ENCODE results near the gene EBF3.

EBF3 gene

DNA sequence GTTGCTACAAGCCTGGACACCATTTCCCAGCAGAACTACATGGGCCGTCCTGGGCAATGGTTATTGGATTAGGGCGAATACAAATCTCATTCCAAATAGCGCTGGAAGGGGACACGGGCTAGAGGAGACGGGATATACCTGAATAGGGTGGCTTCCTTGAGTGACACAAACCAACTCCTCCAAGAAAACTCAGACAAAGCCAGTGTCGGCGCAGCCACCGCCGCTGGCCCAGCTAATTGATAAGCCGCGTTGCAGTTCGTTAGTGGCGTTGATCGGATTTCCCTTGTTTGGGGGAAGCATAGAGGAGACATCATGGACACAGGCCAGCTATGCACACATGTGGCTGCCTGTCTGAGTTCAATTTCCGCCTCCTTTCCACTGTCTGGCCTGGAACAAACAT is 55.7 kb downstream of the EBF3 start:
- Histone ChIP-seq H3K4me3 (ENCODE audit: extremely low read depth, insufficient read depth, low read length, poor library complexity, severe bottlenecking) (no peak overlapping the region), H3K4me1 (ENCODE audit: control insufficient read depth, insufficient read depth, low read length, poor library complexity, severe bottlenecking) (peaks cover 12% of the 10 kb centered on the region), H3K9me3 (ENCODE audit: control insufficient read depth, low read length) (no peaks in the 10 kb centered on the region), H3K27ac (ENCODE audit: low read depth, low read length, severe bottlenecking) (no peak overlapping the region), H3K36me3 (ENCODE audit: control insufficient read depth, insufficient read depth, low read length) (no peaks in the 10 kb centered on the region)
- WGBS, 2 experiments (ENCODE audit: insufficient coverage in 2 of 2), result 88 to 95% methylated on average over 11 to 15 of the region's 15 CpGs

DNA sequence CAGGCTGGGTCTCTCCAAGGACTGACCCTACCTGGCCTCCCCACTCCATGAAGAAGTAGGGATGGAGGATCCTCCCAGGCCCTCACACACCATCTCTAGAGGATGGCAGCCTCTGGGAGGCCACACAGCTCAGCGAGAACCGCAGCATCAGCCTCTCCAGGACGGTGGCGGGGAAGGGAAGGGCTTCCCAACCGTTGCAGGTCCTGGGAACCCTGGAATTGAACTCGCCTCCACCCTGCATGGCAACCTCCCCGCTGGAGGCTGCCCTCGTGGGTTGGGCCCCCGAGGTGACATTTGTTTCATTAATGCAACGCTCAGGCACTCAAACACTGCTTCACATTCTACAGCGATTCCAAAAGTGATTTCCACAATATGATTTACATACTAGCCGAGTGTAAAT is 58.5 kb downstream of the EBF3 start:
- Histone ChIP-seq H3K36me3 (ENCODE audit: control insufficient read depth, insufficient read depth, low read length) (no peaks in the 10 kb centered on the region), H3K9me3 (ENCODE audit: control insufficient read depth, low read length) (no peaks in the 10 kb centered on the region), H3K4me1 (ENCODE audit: control insufficient read depth, insufficient read depth, low read length, poor library complexity, severe bottlenecking) (no peaks in the 10 kb centered on the region), H3K4me3 (ENCODE audit: extremely low read depth, insufficient read depth, low read length, poor library complexity, severe bottlenecking) (no peak overlapping the region), H3K27ac (ENCODE audit: low read depth, low read length, severe bottlenecking) (no peak overlapping the region)
- 87 to 88% methylated on average over 7 to 10 of the region's 12 CpGs for WGBS, 2 experiments (ENCODE audit: insufficient coverage in 2 of 2)

DNA sequence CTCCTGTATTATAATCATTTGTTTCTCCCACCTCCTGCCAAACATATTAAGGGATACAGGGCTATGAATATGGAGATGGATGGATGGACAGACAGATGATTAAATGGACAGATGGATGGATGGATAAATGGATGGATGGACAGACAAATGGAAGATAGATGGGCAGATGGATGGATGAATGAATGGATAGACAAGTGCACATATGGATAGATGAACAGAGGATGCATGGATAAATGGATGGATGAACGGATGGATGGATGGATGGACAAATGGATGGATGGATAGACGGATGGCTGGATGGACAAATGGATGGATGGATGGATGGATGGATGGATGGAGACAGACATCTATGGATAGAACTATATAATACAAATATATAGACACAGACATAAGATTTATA is 59.8 kb downstream of the EBF3 start:
- Histone ChIP-seq H3K4me1 (ENCODE audit: control insufficient read depth, insufficient read depth, low read length, poor library complexity, severe bottlenecking) (no peaks in the 10 kb centered on the region), H3K36me3 (ENCODE audit: control insufficient read depth, insufficient read depth, low read length) (no peaks in the 10 kb centered on the region), H3K9me3 (ENCODE audit: control insufficient read depth, low read length) (no peaks in the 10 kb centered on the region), H3K27ac (ENCODE audit: low read depth, low read length, severe bottlenecking) (no peak overlapping the region), H3K4me3 (ENCODE audit: extremely low read depth, insufficient read depth, low read length, poor library complexity, severe bottlenecking) (no peak overlapping the region)
- WGBS, 2 experiments (ENCODE audit: insufficient coverage in 2 of 2), result 82 to 100% methylated on average over 1 to 2 of the region's 2 CpGs

DNA sequence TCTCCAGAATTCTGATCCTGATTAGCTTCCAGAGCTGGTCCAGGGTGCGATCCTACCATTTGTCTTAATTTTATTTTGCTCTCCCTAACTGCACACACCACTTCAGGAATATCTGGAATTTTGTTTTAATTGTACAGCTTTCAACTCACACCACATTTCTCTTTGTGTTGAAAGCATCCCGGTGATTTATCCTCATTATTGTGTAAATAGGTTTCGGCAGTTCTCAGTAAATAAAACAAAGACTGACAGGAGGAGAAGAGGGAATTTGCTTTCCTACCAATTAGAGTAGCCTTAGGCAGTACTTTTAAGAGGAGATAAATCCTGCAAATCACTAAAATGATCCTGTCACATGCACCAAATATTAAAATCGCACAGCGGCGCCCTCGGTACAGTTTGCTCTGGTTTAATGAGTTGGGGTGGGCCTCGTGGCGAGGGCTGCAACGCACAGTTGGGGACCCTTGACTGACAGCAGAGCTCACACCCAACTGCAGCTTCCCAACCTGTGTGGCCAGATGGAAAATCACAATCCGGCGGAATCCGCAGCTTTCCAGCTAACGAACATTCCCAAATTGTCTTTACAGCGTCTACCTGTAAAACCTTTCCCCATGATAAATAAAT is 62.6 kb downstream of the EBF3 start:
- no peaks in the 10 kb centered on the region for H3K36me3 ChIP-seq (ENCODE audit: control insufficient read depth, insufficient read depth, low read length)
- no peaks in the 10 kb centered on the region for H3K9me3 ChIP-seq (ENCODE audit: control insufficient read depth, low read length)
- H3K4me1 ChIP-seq (ENCODE audit: control insufficient read depth, insufficient read depth, low read length, poor library complexity, severe bottlenecking), result no peaks in the 10 kb centered on the region
- no peak overlapping the region for H3K27ac ChIP-seq (ENCODE audit: low read depth, low read length, severe bottlenecking)
- WGBS, 2 experiments (ENCODE audit: insufficient coverage in 2 of 2), result 41 to 45% methylated on average over 8 to 9 of the region's 15 CpGs
- no peak overlapping the region for H3K4me3 ChIP-seq (ENCODE audit: extremely low read depth, insufficient read depth, low read length, poor library complexity, severe bottlenecking)

DNA sequence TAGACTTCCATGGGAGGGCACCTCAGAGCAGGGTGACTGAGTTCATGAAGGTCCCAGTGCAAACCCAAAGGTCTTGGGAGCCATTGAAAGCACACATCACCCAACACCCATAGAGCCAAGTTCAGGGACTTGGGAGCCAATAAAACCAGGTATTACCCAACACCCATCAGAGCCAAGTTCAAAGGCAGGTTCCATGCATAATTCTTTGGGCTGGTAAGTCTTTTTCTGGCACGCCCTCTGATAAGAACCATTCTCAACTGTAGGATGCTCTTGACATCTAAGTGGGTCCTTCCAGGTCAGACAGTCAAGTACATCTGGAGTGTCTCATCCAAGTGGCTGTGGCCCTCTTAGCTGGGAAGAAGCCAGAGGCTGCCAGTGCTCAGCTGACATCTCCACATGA is 63.2 kb downstream of the EBF3 start:
- Histone ChIP-seq H3K36me3 (ENCODE audit: control insufficient read depth, insufficient read depth, low read length) (no peaks in the 10 kb centered on the region), H3K4me1 (ENCODE audit: control insufficient read depth, insufficient read depth, low read length, poor library complexity, severe bottlenecking) (no peaks in the 10 kb centered on the region), H3K4me3 (ENCODE audit: extremely low read depth, insufficient read depth, low read length, poor library complexity, severe bottlenecking) (no peak overlapping the region), H3K9me3 (ENCODE audit: control insufficient read depth, low read length) (no peaks in the 10 kb centered on the region), H3K27ac (ENCODE audit: low read depth, low read length, severe bottlenecking) (no peak overlapping the region)
- 100% methylated on average over 1 of the region's 1 CpG for WGBS, 2 experiments (ENCODE audit: insufficient coverage in 2 of 2)

DNA sequence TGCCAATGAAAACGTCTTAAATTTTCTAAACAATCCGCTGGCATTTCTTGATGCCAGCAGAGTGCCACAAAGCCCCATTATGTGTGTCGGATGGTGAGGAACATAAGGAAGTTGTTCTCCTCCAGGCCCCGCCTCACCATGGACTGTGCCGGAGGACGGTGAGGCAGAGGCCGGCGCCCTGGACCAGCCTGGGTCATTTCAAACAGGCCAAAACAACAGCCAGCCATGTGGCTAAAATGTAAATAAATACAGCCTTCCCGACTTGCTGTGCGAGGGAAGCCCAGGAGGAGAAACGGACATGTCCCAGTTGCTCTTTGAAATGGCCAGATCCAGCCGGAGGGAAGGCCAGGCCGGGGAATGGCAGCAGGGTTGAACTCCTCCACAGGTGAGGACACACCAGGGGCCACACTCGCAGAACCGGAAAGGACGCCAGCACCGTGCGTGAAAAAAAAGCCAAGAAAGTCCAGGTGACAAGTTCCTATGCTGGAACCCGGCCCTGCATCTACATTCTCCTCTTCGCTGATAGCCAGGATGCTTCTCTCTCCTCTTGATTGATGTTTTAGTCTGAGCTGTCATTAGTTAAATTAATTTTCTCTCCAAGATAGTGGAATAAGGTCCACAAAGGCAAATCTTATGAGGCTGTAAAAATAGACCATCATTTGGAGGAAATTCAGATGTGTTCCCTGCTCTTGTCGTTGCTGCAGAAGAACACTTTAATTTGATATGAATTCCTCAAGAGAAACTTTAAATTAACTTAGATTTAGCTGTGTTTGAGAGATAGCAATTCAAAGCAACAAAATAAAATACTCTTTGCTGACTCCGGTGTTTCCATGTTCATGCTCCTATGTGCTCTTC is 64.6 kb downstream of the EBF3 start:
- no peaks in the 10 kb centered on the region for H3K9me3 ChIP-seq (ENCODE audit: control insufficient read depth, low read length)
- H3K27ac ChIP-seq (ENCODE audit: low read depth, low read length, severe bottlenecking), result peak overlapping the region; percentile 23
- no peak overlapping the region for H3K4me3 ChIP-seq (ENCODE audit: extremely low read depth, insufficient read depth, low read length, poor library complexity, severe bottlenecking)
- H3K36me3 ChIP-seq (ENCODE audit: control insufficient read depth, insufficient read depth, low read length), result no peaks in the 10 kb centered on the region
- H3K4me1 ChIP-seq (ENCODE audit: control insufficient read depth, insufficient read depth, low read length, poor library complexity, severe bottlenecking), result peaks cover 2% of the 10 kb centered on the region
- 68 to 78% methylated on average over 16 to 21 of the region's 22 CpGs for WGBS, 2 experiments (ENCODE audit: insufficient coverage in 2 of 2)

DNA sequence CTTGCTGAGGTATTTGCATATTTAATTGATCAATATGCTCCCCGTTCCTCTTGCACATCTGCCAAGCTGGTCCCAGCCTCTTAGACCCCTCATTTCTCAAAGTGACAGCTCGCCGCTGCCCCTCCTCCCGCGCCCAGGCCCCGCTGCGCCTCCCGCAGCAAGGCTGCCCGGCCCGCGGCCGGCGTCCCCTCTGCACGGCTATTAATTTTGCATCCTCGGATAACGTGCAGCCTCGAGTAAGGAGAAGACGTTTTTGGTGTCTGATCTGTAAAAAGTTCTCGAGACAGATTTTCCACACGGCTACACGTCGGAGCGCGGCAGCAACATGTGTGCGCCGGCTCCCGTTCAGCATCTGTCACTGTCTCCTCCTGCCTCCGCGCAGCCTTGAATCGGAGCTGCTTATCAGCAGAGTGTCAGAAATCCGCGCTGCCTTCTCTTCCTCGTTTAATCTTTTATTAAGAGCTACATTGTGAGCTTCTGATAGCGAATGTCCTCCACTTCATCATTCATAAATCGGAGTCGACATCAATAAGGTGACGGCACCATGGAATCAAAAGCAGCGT is 65.3 kb downstream of the EBF3 start:
- WGBS, 2 experiments (ENCODE audit: insufficient coverage in 2 of 2), result 72 to 86% methylated on average over 34 to 38 of the region's 38 CpGs
- Histone ChIP-seq H3K9me3 (ENCODE audit: control insufficient read depth, low read length) (no peaks in the 10 kb centered on the region), H3K4me3 (ENCODE audit: extremely low read depth, insufficient read depth, low read length, poor library complexity, severe bottlenecking) (no peak overlapping the region), H3K4me1 (ENCODE audit: control insufficient read depth, insufficient read depth, low read length, poor library complexity, severe bottlenecking) (peaks cover 2% of the 10 kb centered on the region), H3K36me3 (ENCODE audit: control insufficient read depth, insufficient read depth, low read length) (no peaks in the 10 kb centered on the region), H3K27ac (ENCODE audit: low read depth, low read length, severe bottlenecking) (peak overlapping the region; percentile 23)

DNA sequence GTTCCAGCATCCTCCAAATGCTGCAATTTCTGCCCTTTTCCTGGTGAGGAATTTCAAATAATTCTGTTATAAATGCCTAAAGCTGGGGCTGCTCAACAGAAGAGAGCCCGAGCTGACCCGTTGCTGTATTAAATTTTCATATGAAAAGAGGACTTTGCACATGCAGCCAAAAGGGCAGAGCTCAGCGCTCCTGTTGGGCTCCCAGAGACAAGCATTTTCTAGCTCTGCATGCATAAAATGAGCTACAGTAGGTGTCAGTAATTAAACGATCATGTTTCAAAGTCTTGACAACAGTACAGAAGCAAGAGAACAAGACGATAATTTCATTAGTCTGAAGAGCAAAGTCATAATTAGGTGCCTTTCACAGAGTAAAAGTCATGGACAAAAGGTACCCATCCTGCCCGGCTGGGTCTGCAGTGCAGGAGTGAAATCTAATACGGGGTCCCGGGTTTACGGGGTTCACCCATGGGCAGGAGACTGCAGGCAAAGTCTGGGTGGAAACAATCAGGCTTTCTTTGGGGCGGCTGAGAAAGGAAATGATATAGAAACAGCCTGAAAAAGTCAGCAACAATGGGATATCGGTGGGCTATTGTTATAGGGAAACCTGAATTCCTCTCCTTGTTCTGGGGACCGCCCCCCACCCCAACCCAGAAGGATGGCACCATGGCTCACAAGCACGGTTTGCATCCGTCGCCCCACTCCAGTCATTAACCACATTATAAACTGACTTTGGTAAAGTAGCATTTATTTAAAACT is 66.0 kb downstream of the EBF3 start:
- Histone ChIP-seq H3K27ac (ENCODE audit: low read depth, low read length, severe bottlenecking) (no peak overlapping the region), H3K9me3 (ENCODE audit: control insufficient read depth, low read length) (no peaks in the 10 kb centered on the region), H3K4me3 (ENCODE audit: extremely low read depth, insufficient read depth, low read length, poor library complexity, severe bottlenecking) (no peak overlapping the region), H3K4me1 (ENCODE audit: control insufficient read depth, insufficient read depth, low read length, poor library complexity, severe bottlenecking) (peaks cover 2% of the 10 kb centered on the region), H3K36me3 (ENCODE audit: control insufficient read depth, insufficient read depth, low read length) (no peaks in the 10 kb centered on the region)
- WGBS, 2 experiments (ENCODE audit: insufficient coverage in 2 of 2), result 27 to 44% methylated on average over 9 to 10 of the region's 15 CpGs

DNA sequence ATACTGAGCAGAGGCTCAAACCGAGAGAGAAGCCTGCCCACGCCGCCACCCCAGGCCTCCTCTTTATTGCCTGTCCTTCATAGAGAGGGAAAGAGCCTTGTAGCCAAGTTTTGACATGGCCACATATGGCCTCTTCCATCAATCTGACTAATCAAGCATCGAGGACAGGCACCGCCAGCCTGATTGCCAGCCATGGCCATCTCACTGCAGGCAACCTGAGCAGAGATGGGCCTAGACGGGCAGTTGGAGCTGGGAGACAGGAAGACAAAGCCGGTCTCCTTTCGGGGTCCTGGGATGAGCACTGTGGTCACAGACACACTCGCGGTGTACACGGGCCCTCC is 67.2 kb downstream of the EBF3 start:
- Histone ChIP-seq H3K36me3 (ENCODE audit: control insufficient read depth, insufficient read depth, low read length) (no peaks in the 10 kb centered on the region), H3K4me3 (ENCODE audit: extremely low read depth, insufficient read depth, low read length, poor library complexity, severe bottlenecking) (no peak overlapping the region), H3K9me3 (ENCODE audit: control insufficient read depth, low read length) (no peaks in the 10 kb centered on the region), H3K4me1 (ENCODE audit: control insufficient read depth, insufficient read depth, low read length, poor library complexity, severe bottlenecking) (peaks cover 2% of the 10 kb centered on the region), H3K27ac (ENCODE audit: low read depth, low read length, severe bottlenecking) (no peak overlapping the region)
- WGBS, 2 experiments (ENCODE audit: insufficient coverage in 2 of 2), result 77% methylated on average over 10 to 11 of the region's 11 CpGs

DNA sequence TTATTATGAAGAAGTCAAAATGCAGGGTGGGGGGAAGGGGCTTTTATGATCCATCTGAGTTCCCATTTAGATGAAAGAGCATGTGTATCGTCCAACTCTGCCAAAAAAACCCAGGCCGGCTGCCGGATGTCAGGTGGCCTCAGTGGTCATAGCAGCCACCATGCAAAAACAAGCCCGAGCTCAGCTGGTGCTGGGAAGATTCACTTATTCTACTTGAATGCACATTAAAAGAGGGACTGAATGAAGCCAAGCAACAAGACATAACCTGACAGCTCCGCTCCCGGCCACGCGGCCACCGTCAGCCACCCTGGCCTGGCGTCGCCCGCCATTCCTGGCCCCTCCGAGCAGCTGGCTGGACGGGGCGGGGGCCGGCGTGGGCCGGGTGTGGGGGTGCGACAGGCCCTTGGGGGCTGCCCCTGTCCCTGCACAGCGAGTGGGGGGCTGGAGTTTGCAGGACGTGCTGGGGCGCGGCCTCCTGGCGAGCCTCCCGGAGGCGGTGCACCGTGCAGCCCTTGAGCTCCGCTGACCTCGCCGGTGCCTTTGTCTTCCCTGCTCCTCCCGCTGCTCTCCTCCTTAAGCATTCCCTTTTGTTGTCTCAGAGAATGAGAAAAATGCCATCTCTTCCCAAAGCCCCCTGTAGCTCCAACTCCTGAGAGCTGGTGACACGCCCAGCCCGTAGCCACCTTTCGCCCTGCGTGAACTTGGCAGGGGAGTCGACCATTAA is 67.8 kb downstream of the EBF3 start:
- Histone ChIP-seq H3K4me1 (ENCODE audit: control insufficient read depth, insufficient read depth, low read length, poor library complexity, severe bottlenecking) (peaks cover 2% of the 10 kb centered on the region), H3K4me3 (ENCODE audit: extremely low read depth, insufficient read depth, low read length, poor library complexity, severe bottlenecking) (no peak overlapping the region), H3K27ac (ENCODE audit: low read depth, low read length, severe bottlenecking) (no peak overlapping the region), H3K9me3 (ENCODE audit: control insufficient read depth, low read length) (no peaks in the 10 kb centered on the region), H3K36me3 (ENCODE audit: control insufficient read depth, insufficient read depth, low read length) (no peaks in the 10 kb centered on the region)
- 47 to 54% methylated on average over 26 to 32 of the region's 36 CpGs for WGBS, 2 experiments (ENCODE audit: insufficient coverage in 2 of 2)

All from mesodermal cell (in vitro differentiated cells).